ENCODE data around the gene PHACTR2.
"Not testable (repeated sequence)": the region's sequence is repeated elsewhere in the genome, so short reads cannot be mapped to it uniquely, and the experiment has no call there.

PHACTR2 gene

GRCh38 chr6:143836150-143836549 is 158.4 kb downstream of the PHACTR2 start:
- H3K9me3 Mint-ChIP-seq, result no peaks in the 10 kb centered on the region
- H3K27me3 Mint-ChIP-seq, result peaks cover 4% of the 10 kb centered on the region
- no peaks in the 10 kb centered on the region for H3K36me3 Mint-ChIP-seq
- DNase-seq, result no peak
- no peak overlapping the region for H3K4me3 Mint-ChIP-seq
- CTCF ChIA-PET, result interaction anchor here (0.6 to 1.1 kb wide), 3 partner anchors 261 to 704 kb away, joined by 3 read pairs; no protein-coding TSS in a partner anchor
- H3K27ac Mint-ChIP-seq, result no peak overlapping the region
- peaks cover 2% of the 10 kb centered on the region for H3K4me1 Mint-ChIP-seq

- Mint-ChIP-seq H3K27ac (no peak overlapping the region), H3K4me1 (peaks cover 9% of the 10 kb centered on the region), H3K9me3 (no peaks in the 10 kb centered on the region), H3K4me3 (no peak overlapping the region), H3K27me3 (peaks cover 4% of the 10 kb centered on the region), H3K36me3 (no peaks in the 10 kb centered on the region)
- no peak for DNase-seq
- CTCF ChIA-PET, result no interaction called here
Observed at GRCh38 chr6:143838395-143838794, 160.6 kb downstream of the PHACTR2 start.

DNA sequence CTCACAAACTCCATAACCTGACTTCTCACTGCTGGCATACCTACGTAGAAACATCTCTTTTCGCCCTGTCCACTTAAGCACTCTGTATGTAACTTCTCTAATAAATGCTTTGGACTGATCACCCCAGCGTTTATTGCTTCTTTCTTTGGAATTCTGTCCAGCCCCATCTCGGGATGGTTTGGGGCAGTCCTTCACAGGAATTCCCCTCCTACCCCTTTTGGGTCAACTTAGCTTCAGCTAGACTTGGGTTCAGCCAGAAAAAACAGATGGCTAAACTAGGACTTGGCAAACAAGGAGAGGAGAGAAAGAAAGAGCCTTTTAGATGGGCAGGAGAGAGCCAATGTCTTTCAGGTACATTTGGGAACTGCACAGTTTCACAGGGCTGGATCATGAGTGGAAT is 161.4 kb downstream of the PHACTR2 start:
- Mint-ChIP-seq H3K27me3 (peaks cover 4% of the 10 kb centered on the region), H3K9me3 (no peaks in the 10 kb centered on the region), H3K4me1 (peaks cover 15% of the 10 kb centered on the region), H3K36me3 (peaks cover 6% of the 10 kb centered on the region), H3K27ac (no peak overlapping the region), H3K4me3 (no peak overlapping the region)
- DNase-seq, result no peak
- CTCF ChIA-PET, result no interaction called here

DNA sequence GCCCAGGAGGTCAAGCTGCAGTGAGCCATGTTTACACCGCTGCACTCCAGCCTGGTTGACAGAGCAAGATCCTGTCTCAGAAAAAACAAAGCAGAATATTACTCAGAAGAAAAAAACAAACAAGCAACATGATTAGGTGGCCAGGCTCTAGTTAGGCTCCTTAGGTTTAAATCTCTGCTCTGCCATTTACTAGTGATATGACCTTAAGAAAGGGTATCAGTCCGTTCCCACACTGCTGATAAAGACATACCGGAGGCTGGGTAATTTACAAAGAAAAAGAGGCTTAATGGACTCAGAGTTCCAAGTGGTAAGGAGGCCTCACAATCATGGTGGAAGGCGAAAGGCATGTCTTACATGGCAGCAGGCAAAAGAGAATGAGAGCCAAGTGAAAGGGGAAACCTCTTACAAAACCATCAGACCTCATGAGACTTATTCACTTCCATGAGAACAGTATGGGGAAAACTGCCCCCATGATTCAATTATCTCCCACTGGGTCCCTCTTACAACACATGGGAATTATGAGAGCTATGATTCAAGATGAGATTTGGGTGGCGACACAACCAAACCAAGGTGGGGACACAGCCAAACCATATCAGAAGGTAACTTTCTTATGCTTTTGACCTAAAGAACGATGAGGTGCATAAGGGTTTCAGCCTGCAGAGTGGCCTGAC is 163.0 kb downstream of the PHACTR2 start:
- Mint-ChIP-seq H3K9me3 (no peaks in the 10 kb centered on the region), H3K36me3 (peaks cover 11% of the 10 kb centered on the region), H3K27me3 (no peaks in the 10 kb centered on the region), H3K27ac (no peak overlapping the region), H3K4me1 (peaks cover 23% of the 10 kb centered on the region), H3K4me3 (peak overlapping the region; percentile 28)
- CTCF ChIA-PET, result interaction anchor here (0.5 kb wide), 1 partner anchor 302 kb away, joined by 3 read pairs; no protein-coding TSS in a partner anchor
- DNase-seq, result no peak

GRCh38 chr6:143842461-143842901 is 164.7 kb downstream of the PHACTR2 start:
- no peak for DNase-seq
- H3K36me3 Mint-ChIP-seq, result peaks cover 25% of the 10 kb centered on the region
- H3K27me3 Mint-ChIP-seq, result no peaks in the 10 kb centered on the region
- H3K4me1 Mint-ChIP-seq, result peaks cover 27% of the 10 kb centered on the region
- H3K27ac Mint-ChIP-seq, result peak overlapping the region; percentile 94
- H3K4me3 Mint-ChIP-seq, result peak overlapping the region; percentile 89
- CTCF ChIA-PET, result interaction anchor here (1.1 to 4.1 kb wide), 3 partner anchors 98 to 267 kb away, joined by 3 to 16 read pairs (median 4); no protein-coding TSS in a partner anchor
- H3K9me3 Mint-ChIP-seq, result no peaks in the 10 kb centered on the region

DNA sequence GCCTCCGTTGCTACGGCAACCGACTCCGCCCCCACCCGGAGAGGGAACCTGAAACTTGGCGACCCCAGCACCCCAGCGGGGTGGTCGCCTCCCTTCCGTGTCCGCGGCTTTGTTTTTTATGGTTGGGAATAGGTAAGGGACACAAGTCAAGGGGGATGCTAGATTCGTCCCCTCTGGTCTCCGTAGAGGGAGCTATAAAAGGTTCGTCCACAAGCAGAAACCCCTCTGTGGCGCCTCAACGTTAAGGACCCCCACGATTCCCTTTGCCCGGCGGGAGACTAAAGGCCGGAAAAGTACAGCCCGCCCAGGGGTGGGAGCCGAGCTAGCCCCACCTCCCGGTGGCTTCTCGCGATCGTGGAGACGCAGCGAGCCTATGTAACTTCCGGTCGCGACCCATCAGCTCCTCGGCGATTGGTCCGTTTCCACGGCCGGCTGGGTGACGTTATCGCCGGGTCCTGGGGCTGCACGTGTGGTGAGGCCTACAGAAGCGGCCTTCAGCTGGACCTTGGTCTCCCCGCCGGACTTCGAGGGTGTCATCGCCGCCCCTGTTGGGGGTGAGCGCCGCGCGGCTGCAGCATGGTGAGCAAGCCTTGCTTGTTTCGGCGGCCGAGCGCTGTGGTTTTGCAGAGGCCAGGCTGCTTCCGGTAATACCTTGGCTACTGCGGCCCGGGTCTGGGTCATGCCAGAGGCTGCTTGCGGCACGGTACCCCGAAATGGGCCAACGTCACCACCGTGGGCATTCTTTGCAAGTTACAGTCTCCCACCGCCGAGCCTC is 165.3 kb downstream of the PHACTR2 start, which contains the start of gene LTV1:
TSS of gene LTV1 (plus strand) at position 437 of the 775 bp plus-strand sequence. CDS start at position 577, 140 bp downstream.
- Mint-ChIP-seq H3K9me3 (no peaks in the 10 kb centered on the region), H3K27ac (peak within 1 kb of the TSS; percentile 94), H3K27me3 (no peaks in the 10 kb centered on the region), H3K4me3 (peak within 1 kb of the TSS; percentile 89), H3K36me3 (peaks cover 30% of the 10 kb centered on the region), H3K4me1 (peaks cover 27% of the 10 kb centered on the region)
- CTCF ChIA-PET, result interaction anchor here (0.8 to 4.1 kb wide), 5 partner anchors 97 to 330 kb away, joined by 3 to 16 read pairs (median 3); no protein-coding TSS in a partner anchor
- DNase-seq, result peak; percentile 95

GRCh38 chr6:143843677-143843999 is 165.9 kb downstream of the PHACTR2 start:
- H3K4me3 Mint-ChIP-seq, result peak overlapping the region; percentile 89
- peaks cover 35% of the 10 kb centered on the region for H3K36me3 Mint-ChIP-seq
- H3K4me1 Mint-ChIP-seq, result peaks cover 27% of the 10 kb centered on the region
- peak overlapping the region; percentile 94 for H3K27ac Mint-ChIP-seq
- H3K27me3 Mint-ChIP-seq, result no peaks in the 10 kb centered on the region
- no peaks in the 10 kb centered on the region for H3K9me3 Mint-ChIP-seq
- CTCF ChIA-PET, result interaction anchor here (0.8 to 4.1 kb wide), 5 partner anchors 97 to 331 kb away, joined by 3 to 16 read pairs (median 3); no protein-coding TSS in a partner anchor
- DNase-seq, result no peak

DNA sequence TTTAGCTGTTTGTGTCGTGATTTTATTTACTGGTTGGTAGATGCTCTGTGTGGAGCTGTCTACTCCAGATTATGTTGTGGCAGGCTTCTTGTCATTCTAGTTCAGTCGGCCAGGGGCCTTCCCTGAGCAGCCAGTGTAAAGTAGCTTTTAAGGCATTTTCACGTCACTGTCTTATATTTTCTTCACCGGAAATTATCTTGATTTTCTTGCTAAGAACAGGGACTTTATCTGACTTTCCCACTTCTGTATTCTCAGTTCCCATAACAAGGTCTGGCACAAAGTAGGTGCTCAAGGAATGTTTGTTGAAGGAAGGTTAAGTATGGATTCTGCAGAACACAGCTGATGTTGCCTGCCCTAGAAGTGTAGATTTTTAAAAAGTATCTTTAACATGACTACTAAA is 166.2 kb downstream of the PHACTR2 start:
- H3K27me3 Mint-ChIP-seq, result no peaks in the 10 kb centered on the region
- peaks cover 38% of the 10 kb centered on the region for H3K36me3 Mint-ChIP-seq
- DNase-seq, result no peak
- peaks cover 27% of the 10 kb centered on the region for H3K4me1 Mint-ChIP-seq
- CTCF ChIA-PET, result interaction anchor here (0.6 to 4.1 kb wide), 6 partner anchors 96 to 1455 kb away, joined by 3 to 16 read pairs (median 4); no protein-coding TSS in a partner anchor
- no peaks in the 10 kb centered on the region for H3K9me3 Mint-ChIP-seq
- peak overlapping the region; percentile 89 for H3K4me3 Mint-ChIP-seq
- peak overlapping the region; percentile 94 for H3K27ac Mint-ChIP-seq

GRCh38 chr6:143845033-143845432 is 167.3 kb downstream of the PHACTR2 start:
- no peak for DNase-seq
- CTCF ChIA-PET, result interaction anchor here (0.7 to 4.1 kb wide), 3 partner anchors 95 to 270 kb away, joined by 3 to 16 read pairs (median 5); no protein-coding TSS in a partner anchor
- H3K4me3 Mint-ChIP-seq, result no peak overlapping the region
- peaks cover 27% of the 10 kb centered on the region for H3K4me1 Mint-ChIP-seq
- peak overlapping the region; percentile 28 for H3K27ac Mint-ChIP-seq
- H3K9me3 Mint-ChIP-seq, result no peaks in the 10 kb centered on the region
- H3K36me3 Mint-ChIP-seq, result peaks cover 48% of the 10 kb centered on the region
- H3K27me3 Mint-ChIP-seq, result no peaks in the 10 kb centered on the region

DNA sequence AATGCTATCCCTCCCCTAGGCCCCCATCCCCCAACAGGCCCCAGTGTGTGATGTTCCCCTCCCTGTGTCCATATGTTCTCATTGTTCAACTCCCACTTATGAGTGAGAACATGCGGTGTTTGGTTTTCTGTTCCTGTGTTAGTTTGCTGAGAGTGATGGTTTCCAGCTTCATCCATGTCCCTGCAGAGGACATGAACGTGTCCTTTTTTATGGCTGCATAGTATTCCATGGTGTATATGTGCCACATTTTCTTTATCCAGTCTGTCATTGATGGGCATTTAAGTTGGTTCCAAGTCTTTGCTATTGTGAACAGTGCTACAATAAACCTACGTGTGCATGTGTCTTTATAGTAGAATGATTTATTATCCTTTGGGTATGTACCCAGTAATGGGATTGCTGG is 173.9 kb downstream of the PHACTR2 start:
- CTCF ChIA-PET, result not testable (repeated sequence)

GRCh38 chr6:143855057-143855456 is 177.3 kb downstream of the PHACTR2 start:
- H3K27me3 Mint-ChIP-seq, CTCF ChIA-PET, DNase-seq, H3K4me3 Mint-ChIP-seq, H3K4me1 Mint-ChIP-seq, H3K27ac Mint-ChIP-seq: not testable (repeated sequence)
- H3K9me3 Mint-ChIP-seq, result peaks cover 12% of the 10 kb centered on the region
- peaks cover 90% of the 10 kb centered on the region for H3K36me3 Mint-ChIP-seq

More for the DNA sequence above, 173.9 kb downstream of the PHACTR2 start:
- H3K4me3 Mint-ChIP-seq, H3K27me3 Mint-ChIP-seq, H3K4me1 Mint-ChIP-seq, DNase-seq, H3K27ac Mint-ChIP-seq: not testable (repeated sequence)
- peaks cover 12% of the 10 kb centered on the region for H3K9me3 Mint-ChIP-seq
- peaks cover 92% of the 10 kb centered on the region for H3K36me3 Mint-ChIP-seq

GRCh38 chr6:143856762-143857161 is 179.0 kb downstream of the PHACTR2 start:
- CTCF ChIA-PET, H3K9me3 Mint-ChIP-seq, H3K4me1 Mint-ChIP-seq, H3K27ac Mint-ChIP-seq, H3K27me3 Mint-ChIP-seq, H3K4me3 Mint-ChIP-seq, DNase-seq: not testable (repeated sequence)
- peaks cover 85% of the 10 kb centered on the region for H3K36me3 Mint-ChIP-seq

GRCh38 chr6:143857651-143858050 is 179.9 kb downstream of the PHACTR2 start:
- Mint-ChIP-seq H3K27me3 (no peaks in the 10 kb centered on the region), H3K27ac (no peak overlapping the region), H3K4me1 (peaks cover 4% of the 10 kb centered on the region), H3K4me3 (no peak overlapping the region), H3K36me3 (peaks cover 80% of the 10 kb centered on the region), H3K9me3 (peaks cover 5% of the 10 kb centered on the region)
- CTCF ChIA-PET, result no interaction called here
- DNase-seq, result no peak

DNA sequence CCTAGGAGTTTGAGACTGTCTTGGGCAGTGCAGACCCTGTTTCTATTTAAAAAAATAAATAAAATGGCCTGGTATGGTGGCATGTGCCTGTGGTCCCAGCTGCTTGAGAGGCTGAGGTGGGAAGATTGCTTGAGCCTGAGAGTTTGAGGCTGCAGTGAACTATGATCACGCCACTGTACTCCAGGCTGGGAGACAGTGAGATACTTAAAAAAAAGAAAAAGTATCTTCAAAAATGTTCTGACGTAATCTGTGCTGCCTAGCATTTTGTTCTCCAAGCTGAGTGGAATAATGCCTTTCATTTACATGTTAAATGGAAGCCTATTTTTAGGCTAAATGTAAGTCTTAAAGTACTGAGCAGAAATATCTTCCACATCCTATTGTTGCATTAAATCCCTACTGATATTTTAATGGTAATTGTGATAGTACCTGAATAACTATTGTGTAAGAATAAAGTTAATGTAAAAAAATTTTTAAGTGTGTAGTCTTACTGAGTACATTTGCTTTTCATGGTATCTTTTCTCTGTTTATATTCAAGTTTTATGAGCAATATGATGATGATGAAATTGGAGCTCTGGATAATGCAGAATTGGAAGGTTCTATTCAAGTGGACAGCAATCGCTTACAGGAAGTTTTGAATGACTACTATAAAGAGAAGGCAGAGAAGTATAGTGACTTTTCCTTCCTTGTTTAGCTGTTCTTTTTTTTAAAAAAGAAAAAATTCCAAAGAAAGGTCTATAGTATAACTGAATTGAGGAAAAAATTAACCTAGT is 182.3 kb downstream of the PHACTR2 start:
- no peak overlapping the region for H3K4me3 Mint-ChIP-seq
- CTCF ChIA-PET, result interaction anchor here (0.6 kb wide), 1 partner anchor 95 kb away, joined by 3 read pairs; no protein-coding TSS in a partner anchor
- no peak overlapping the region for H3K27ac Mint-ChIP-seq
- H3K9me3 Mint-ChIP-seq, result peaks cover under 1% of the 10 kb centered on the region
- no peaks in the 10 kb centered on the region for H3K27me3 Mint-ChIP-seq
- no peaks in the 10 kb centered on the region for H3K4me1 Mint-ChIP-seq
- DNase-seq, result no peak
- H3K36me3 Mint-ChIP-seq, result peaks cover 73% of the 10 kb centered on the region
